ENCODE data around the gene FILIP1L. TPM values are rescaled to one million over a fixed set of nuclear protein-coding genes. Genes with fewer than 3 reads are reported as not detected.

Gene FILIP1L
- total RNA-seq, 4 donors from 2014 or later, result 26.7 to 46.3 (median 30.8) TPM

- Histone ChIP-seq H3K4me1 (peaks cover 0 to 17% (median 4%) of the 10 kb centered on the region in 4 donors), H3K36me3 (no peaks in the 10 kb centered on the region), H3K9me3 (no peaks in the 10 kb centered on the region), H3K27me3 (no peaks in the 10 kb centered on the region), H3K27ac (no peak overlapping the region), H3K4me3 (no peak overlapping the region)
- no peak for TF ChIP-seq CTCF (IDR thresholded peaks at IDR 0.05)
- TF ChIP-seq POLR2A (IDR thresholded peaks at IDR 0.05), result no peak
- no peak for TF ChIP-seq EP300 (IDR thresholded peaks at IDR 0.05)
- DNase-seq (ENCODE audit: low spot score in 2 of 2), result no peak
- WGBS, 2 donors, result 89 to 94% methylated on average over 1 of the region's 1 CpG
These were observed 149.2 kb downstream of the FILIP1L start for GRCh38 chr3:99965077-99965476.

DNA sequence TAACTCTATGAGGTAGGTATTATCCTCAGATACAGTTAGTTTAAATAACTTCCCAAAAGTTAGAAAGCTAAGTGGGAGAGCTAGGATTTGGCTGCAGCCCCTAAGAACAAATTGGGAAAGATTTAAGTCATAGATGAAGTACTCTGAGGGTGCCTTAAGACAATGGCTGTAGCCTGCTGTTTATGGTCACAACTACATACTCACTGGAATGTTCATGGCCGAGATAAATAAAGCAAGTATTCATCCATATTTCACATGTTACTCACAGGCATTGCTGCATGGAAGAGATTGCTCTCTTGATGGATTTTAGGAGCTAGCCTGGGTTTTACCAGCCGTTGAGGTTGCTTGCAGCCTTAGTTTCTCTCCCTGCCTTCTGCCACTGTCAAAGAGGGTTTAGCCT lies 151.6 kb downstream of the FILIP1L start:
- Histone ChIP-seq H3K27ac (peak overlapping the region in 1 of 4 donors; percentile 40), H3K36me3 (no peaks in the 10 kb centered on the region), H3K4me1 (peaks cover 0 to 29% (median 4%) of the 10 kb centered on the region in 4 donors), H3K27me3 (no peaks in the 10 kb centered on the region), H3K4me3 (no peak overlapping the region), H3K9me3 (no peaks in the 10 kb centered on the region)
- no peak for DNase-seq (ENCODE audit: low spot score in 2 of 2)
- 51 to 62% methylated on average over 2 of the region's 2 CpGs for WGBS, 2 donors
- TF ChIP-seq CTCF (IDR thresholded peaks at IDR 0.05), result no peak
- no peak for TF ChIP-seq POLR2A (IDR thresholded peaks at IDR 0.05)
- TF ChIP-seq EP300 (IDR thresholded peaks at IDR 0.05), result no peak

GRCh38 chr3:99961756-99962515 lies 152.4 kb downstream of the FILIP1L start:
- WGBS, 2 donors, result 91 to 92% methylated on average over 7 of the region's 7 CpGs
- H3K9me3 ChIP-seq, result no peaks in the 10 kb centered on the region
- peak overlapping the region in 1 of 4 donors; percentile 40 for H3K27ac ChIP-seq
- H3K4me3 ChIP-seq, result no peak overlapping the region
- no peak for TF ChIP-seq POLR2A (IDR thresholded peaks at IDR 0.05)
- no peak for TF ChIP-seq CTCF (IDR thresholded peaks at IDR 0.05)
- TF ChIP-seq EP300 (IDR thresholded peaks at IDR 0.05), result no peak
- no peak for DNase-seq (ENCODE audit: low spot score in 2 of 2)
- H3K36me3 ChIP-seq, result no peaks in the 10 kb centered on the region
- no peaks in the 10 kb centered on the region for H3K27me3 ChIP-seq
- H3K4me1 ChIP-seq, result peaks cover 0 to 32% (median 4%) of the 10 kb centered on the region in 4 donors

DNA sequence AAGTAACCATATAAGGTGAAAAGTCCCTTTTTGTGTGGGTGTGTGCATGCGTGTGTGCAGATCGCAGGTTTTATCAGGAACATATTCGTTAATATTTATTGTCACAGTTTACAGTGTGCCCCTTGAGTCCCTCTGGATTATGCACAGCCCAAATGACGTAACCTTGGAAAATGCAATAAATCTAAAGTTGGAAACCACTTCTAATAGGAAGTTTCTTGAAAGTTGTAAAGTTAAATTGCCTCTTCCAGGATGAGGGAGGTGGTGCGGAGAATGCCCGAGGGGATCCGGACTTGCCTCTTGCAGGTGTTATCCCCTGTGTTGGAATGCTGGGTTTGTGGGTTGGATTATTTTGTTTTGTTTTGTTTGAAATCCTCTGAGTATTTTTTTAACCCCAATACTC lies 153.4 kb downstream of the FILIP1L start:
- Histone ChIP-seq H3K36me3 (no peaks in the 10 kb centered on the region), H3K27me3 (no peaks in the 10 kb centered on the region), H3K4me1 (peaks cover 0 to 28% (median 4%) of the 10 kb centered on the region in 4 donors), H3K9me3 (no peaks in the 10 kb centered on the region), H3K27ac (no peak overlapping the region), H3K4me3 (no peak overlapping the region)
- DNase-seq (ENCODE audit: low spot score in 2 of 2), result no peak
- TF ChIP-seq POLR2A (IDR thresholded peaks at IDR 0.05) (no peak), EP300 (IDR thresholded peaks at IDR 0.05) (peak in 1 of 2 donors; percentile 24), CTCF (IDR thresholded peaks at IDR 0.05) (no peak)
- 60 to 69% methylated on average over 7 of the region's 7 CpGs for WGBS, 2 donors

DNA sequence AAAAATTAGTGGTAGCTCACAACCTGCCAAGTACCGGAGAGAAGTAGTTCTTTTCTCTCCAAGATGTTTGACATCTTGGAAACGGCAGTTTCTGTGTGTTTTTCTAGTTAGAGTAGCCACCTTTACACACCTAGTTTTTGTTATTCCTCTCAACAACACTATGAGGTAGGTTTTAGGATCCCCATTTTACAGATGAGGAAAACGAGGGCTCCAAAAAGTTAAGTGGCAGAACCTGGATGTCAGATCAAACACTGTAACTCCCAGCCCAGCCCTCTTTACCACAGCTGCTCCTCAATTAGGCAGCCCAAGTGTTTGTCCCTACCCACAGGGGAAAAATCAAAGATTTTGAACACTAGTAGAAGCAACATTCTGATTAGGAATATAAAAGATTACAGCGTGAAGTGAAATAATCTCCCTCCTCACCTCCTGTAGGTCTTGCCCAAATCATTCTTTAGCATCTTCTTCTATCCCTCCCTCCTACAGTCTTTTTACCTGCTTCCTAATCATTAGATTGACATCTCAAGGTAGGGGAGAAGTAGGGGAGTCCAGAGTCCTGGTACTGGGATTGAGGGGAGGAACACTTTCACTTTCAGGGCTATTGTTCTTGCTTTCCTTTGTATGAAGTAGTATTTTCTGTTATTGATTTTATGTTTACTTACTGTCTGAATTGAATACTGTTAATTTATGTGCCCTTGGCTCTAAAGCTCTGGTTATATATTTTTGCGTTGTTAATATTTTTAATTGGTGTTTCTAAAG lies 154.0 kb downstream of the FILIP1L start:
- Histone ChIP-seq H3K4me3 (no peak overlapping the region), H3K36me3 (no peaks in the 10 kb centered on the region), H3K9me3 (no peaks in the 10 kb centered on the region), H3K27me3 (no peaks in the 10 kb centered on the region), H3K27ac (peak overlapping the region in 2 of 4 donors; percentile 21 to 34), H3K4me1 (peaks cover 0 to 28% (median 4%) of the 10 kb centered on the region in 4 donors)
- WGBS, 2 donors, result 69 to 71% methylated on average over 5 of the region's 5 CpGs
- TF ChIP-seq CTCF (IDR thresholded peaks at IDR 0.05), result no peak
- no peak for TF ChIP-seq POLR2A (IDR thresholded peaks at IDR 0.05)
- no peak for TF ChIP-seq EP300 (IDR thresholded peaks at IDR 0.05)
- DNase-seq (ENCODE audit: low spot score in 2 of 2), result no peak
